Activated CD4-positive, CD25-positive, alpha-beta regulatory T cell (primary cell): ENCODE data around the gene USP17L25.
"Not testable (repeated sequence)": the region's sequence is repeated elsewhere in the genome, so short reads cannot be mapped to it uniquely, and the experiment has no call there.

ENCODE experiments used
- DNase-seq, 4 experiments: peaks; one replicate each; lab custom pipeline; 2025; lab: John Stamatoyannopoulos, UW

The USP17L25 gene

GRCh38 chr4:9329611-9330010 lies at the start of gene USP17L25:
Gene USP17L25, plus strand, starts transcription at chr4:9329911. Its CDS starts 0 bp downstream, at chr4:9329911.
- not testable (repeated sequence) for DNase-seq

- not testable (repeated sequence) for DNase-seq
Measured at GRCh38 chr4:9324191-9324590, 5.5 kb upstream of the USP17L25 start.

- not testable (repeated sequence) for DNase-seq
Measured at GRCh38 chr4:9324865-9325264, 4.8 kb upstream of the USP17L25 start, which contains the start of gene USP17L24. Gene USP17L24, plus strand, starts transcription at chr4:9325165. Its CDS starts 0 bp downstream, at chr4:9325165.

- DNase-seq, result not testable (repeated sequence)
Measured at GRCh38 chr4:9334358-9334757, 4.6 kb downstream of the USP17L25 start, which contains the start of gene USP17L26. Gene USP17L26, plus strand, starts transcription at chr4:9334658. Its CDS starts 0 bp downstream, at chr4:9334658.

GRCh38 chr4:9339103-9339502 lies 9.4 kb downstream of the USP17L25 start, which contains the start of gene USP17L5:
Gene USP17L5, plus strand, starts transcription at chr4:9339403. Its CDS starts 0 bp downstream, at chr4:9339403.
- not testable (repeated sequence) for DNase-seq

- not testable (repeated sequence) for DNase-seq
Measured at GRCh38 chr4:9343848-9344247, 14.1 kb downstream of the USP17L25 start, which contains the start of gene USP17L27. Gene USP17L27, plus strand, starts transcription at chr4:9344148. Its CDS starts 0 bp downstream, at chr4:9344148.

GRCh38 chr4:9348593-9348992 lies 18.9 kb downstream of the USP17L25 start, which contains the start of gene USP17L28:
Gene USP17L28, plus strand, starts transcription at chr4:9348893. Its CDS starts 0 bp downstream, at chr4:9348893.
- not testable (repeated sequence) for DNase-seq

- DNase-seq, result not testable (repeated sequence)
Measured at GRCh38 chr4:9350866-9351265, 21.2 kb downstream of the USP17L25 start.

GRCh38 chr4:9353338-9353737 lies 23.6 kb downstream of the USP17L25 start, which contains the start of gene USP17L29:
Gene USP17L29, plus strand, starts transcription at chr4:9353638. Its CDS starts 0 bp downstream, at chr4:9353638.
- DNase-seq, result not testable (repeated sequence)

- DNase-seq, result not testable (repeated sequence)
Measured at GRCh38 chr4:9362829-9363228, 33.1 kb downstream of the USP17L25 start, which contains the start of gene USP17L30. Gene USP17L30, plus strand, starts transcription at chr4:9363129. Its CDS starts 0 bp downstream, at chr4:9363129.

GRCh38 chr4:9379881-9380280 lies 50.2 kb downstream of the USP17L25 start:
- not testable (repeated sequence) for DNase-seq
